C1 segment of cervical spinal cord (tissue), 14 donors: ENCODE measurements around the gene MACROH2A2.
"Not testable (repeated sequence)": the region's sequence is repeated elsewhere in the genome, so short reads cannot be mapped to it uniquely, and the experiment has no call there.

Experiments
- DNase-seq, 14 donors: peaks; one replicate each; lab custom pipeline; 2025; lab: John Stamatoyannopoulos, UW

The MACROH2A2 gene

GRCh38 chr10:70148516-70148915 is 95.9 kb downstream of the MACROH2A2 start:
- DNase-seq, result no peak

- no peak for DNase-seq
Measured at GRCh38 chr10:70155255-70155838, 102.7 kb downstream of the MACROH2A2 start.

- DNase-seq, result no peak
Measured at GRCh38 chr10:70158113-70158512, 105.5 kb downstream of the MACROH2A2 start.

- DNase-seq, result not testable (repeated sequence)
Measured at GRCh38 chr10:70159366-70159765, 106.7 kb downstream of the MACROH2A2 start.

GRCh38 chr10:70160798-70161197 is 108.2 kb downstream of the MACROH2A2 start:
- no peak for DNase-seq
